ENCODE results near the gene RBM20. TPM values are rescaled to one million over a fixed set of nuclear protein-coding genes. Genes with fewer than 3 reads are reported as not detected.

The RBM20 gene
- total RNA-seq, 1 experiment from 2014 or later = 0.11 TPM

- H3K27ac ChIP-seq = no peak overlapping the region
- H3F3A ChIP-seq (ENCODE audit: insufficient read depth, low read depth) = peaks cover 10% of the 10 kb centered on the region
- no peaks in the 10 kb centered on the region for H3K9me2 ChIP-seq (ENCODE audit: insufficient read depth)
- no peaks in the 10 kb centered on the region for H3K9me3 ChIP-seq (ENCODE audit: insufficient read depth, low read depth)
- no peaks in the 10 kb centered on the region for H4K20me1 ChIP-seq (ENCODE audit: insufficient read depth)
- no peak overlapping the region for H2AFZ ChIP-seq
- no peak overlapping the region for H3K4me2 ChIP-seq
- POLR2A ChIA-PET (ENCODE audit: unreplicated experiment) = no interaction called here
- CTCF ChIA-PET = no interaction called here
- peaks cover 12% of the 10 kb centered on the region for H3K4me1 ChIP-seq (replicated peaks; ENCODE audit: insufficient read depth)
- no peaks in the 10 kb centered on the region for H3K79me2 ChIP-seq (ENCODE audit: low read depth)
- no TSS peak for BruUV-seq (replicated peaks)
- H3K36me3 ChIP-seq (ENCODE audit: low read depth) = no peaks in the 10 kb centered on the region
- H3K27me3 ChIP-seq (ENCODE audit: insufficient read depth, low read depth) = no peaks in the 10 kb centered on the region
- TF ChIP-seq CTCF (conservative IDR thresholded peaks at IDR 0.05) = no peak
- no peak for TF ChIP-seq EZH2 (IDR thresholded peaks at IDR 0.05; ENCODE audit: low read depth)
- DNase-seq = no peak
- no peak overlapping the region for H3K4me3 ChIP-seq
- intact Hi-C loops (cut with micrococcal nuclease; ENCODE audit: unreplicated experiment) = no loop called here
Observed at GRCh38 chr10:110779489-110779888, 135.4 kb downstream of the RBM20 start.

- intact Hi-C loops (cut with micrococcal nuclease; ENCODE audit: unreplicated experiment) = no loop called here
- no peak overlapping the region for H3K27ac ChIP-seq
- no peaks in the 10 kb centered on the region; the same call in 1 of the 2 replicates for H3K4me1 ChIP-seq (replicated peaks; ENCODE audit: insufficient read depth)
- H3K9me3 ChIP-seq (ENCODE audit: insufficient read depth, low read depth) = no peaks in the 10 kb centered on the region
- no peak overlapping the region for H3K4me2 ChIP-seq
- no peak overlapping the region for H2AFZ ChIP-seq
- no peaks in the 10 kb centered on the region for H3K9me2 ChIP-seq (ENCODE audit: insufficient read depth)
- no peak overlapping the region for H3K4me3 ChIP-seq
- no peaks in the 10 kb centered on the region for H3K79me2 ChIP-seq (ENCODE audit: low read depth)
- no peak for DNase-seq
- peaks cover under 1% of the 10 kb centered on the region; the same call in 1 of the 2 replicates for H3F3A ChIP-seq (ENCODE audit: insufficient read depth, low read depth)
- BruUV-seq (replicated peaks) = no TSS peak
- H3K27me3 ChIP-seq (ENCODE audit: insufficient read depth, low read depth) = no peaks in the 10 kb centered on the region
- no peak for TF ChIP-seq EZH2 (IDR thresholded peaks at IDR 0.05; ENCODE audit: low read depth)
- TF ChIP-seq CTCF (conservative IDR thresholded peaks at IDR 0.05) = no peak
- no peaks in the 10 kb centered on the region for H3K36me3 ChIP-seq (ENCODE audit: low read depth)
- CTCF ChIA-PET = no interaction called here
- H4K20me1 ChIP-seq (ENCODE audit: insufficient read depth) = no peaks in the 10 kb centered on the region
- POLR2A ChIA-PET (ENCODE audit: unreplicated experiment) = no interaction called here
Observed at GRCh38 chr10:110780704-110781103, 136.6 kb downstream of the RBM20 start.

- ChIA-PET POLR2A (ENCODE audit: unreplicated experiment) (no interaction called here), CTCF (interaction anchor here (0.5 kb wide), 1 partner anchor 180 kb away, joined by 3 read pairs; no protein-coding TSS in a partner anchor)
- no peaks in the 10 kb centered on the region for H3K36me3 ChIP-seq (ENCODE audit: low read depth)
- no peaks in the 10 kb centered on the region for H4K20me1 ChIP-seq (ENCODE audit: insufficient read depth)
- intact Hi-C loops (cut with micrococcal nuclease; ENCODE audit: unreplicated experiment) = no loop called here
- BruUV-seq (replicated peaks) = no TSS peak
- H3K27me3 ChIP-seq (ENCODE audit: insufficient read depth, low read depth) = no peaks in the 10 kb centered on the region
- no peaks in the 10 kb centered on the region for H3K4me1 ChIP-seq (replicated peaks; ENCODE audit: insufficient read depth)
- H3F3A ChIP-seq (ENCODE audit: insufficient read depth, low read depth) = no peaks in the 10 kb centered on the region
- H3K79me2 ChIP-seq (ENCODE audit: low read depth) = no peaks in the 10 kb centered on the region
- no peak overlapping the region for H3K4me3 ChIP-seq
- no peak overlapping the region for H3K27ac ChIP-seq
- H3K4me2 ChIP-seq = no peak overlapping the region
- no peak for TF ChIP-seq EZH2 (IDR thresholded peaks at IDR 0.05; ENCODE audit: low read depth)
- TF ChIP-seq CTCF (conservative IDR thresholded peaks at IDR 0.05) = no peak
- no peak for DNase-seq
- H2AFZ ChIP-seq = no peak overlapping the region
- no peaks in the 10 kb centered on the region for H3K9me3 ChIP-seq (ENCODE audit: insufficient read depth, low read depth)
- no peaks in the 10 kb centered on the region for H3K9me2 ChIP-seq (ENCODE audit: insufficient read depth)
Observed at GRCh38 chr10:110781139-110781538, 137.0 kb downstream of the RBM20 start.

Measured in PC-9 (cell line).